ENCODE results near the gene LHFPL4. TPM values are rescaled to one million over a fixed set of nuclear protein-coding genes. Genes with fewer than 3 reads are reported as not detected.
"Not testable (repeated sequence)": the region's sequence is repeated elsewhere in the genome, so short reads cannot be mapped to it uniquely, and the experiment has no call there.

Gene LHFPL4
- total RNA-seq, 3 donors from 2014 or later: not detected

GRCh38 chr3:9595877-9596276 is 42.3 kb upstream of the LHFPL4 start:
- Histone ChIP-seq H3K4me3 (no peak overlapping the region), H3K36me3 (no peaks in the 10 kb centered on the region), H3K4me1 (no peaks in the 10 kb centered on the region), H3K27me3 (peaks cover 0 to under 1% of the 10 kb centered on the region in 2 donors), H3K27ac (no peak overlapping the region), H3K9me3 (peaks cover 3 to 8% of the 10 kb centered on the region in 2 donors)
- intact Hi-C loops (cut with DNase I; ENCODE audit: low total_unique reads): no loop called here
- no peak for DNase-seq (ENCODE audit: low spot score in 2 of 2)
- no peak for TF ChIP-seq POLR2AphosphoS5 (IDR thresholded peaks at IDR 0.05)

DNA sequence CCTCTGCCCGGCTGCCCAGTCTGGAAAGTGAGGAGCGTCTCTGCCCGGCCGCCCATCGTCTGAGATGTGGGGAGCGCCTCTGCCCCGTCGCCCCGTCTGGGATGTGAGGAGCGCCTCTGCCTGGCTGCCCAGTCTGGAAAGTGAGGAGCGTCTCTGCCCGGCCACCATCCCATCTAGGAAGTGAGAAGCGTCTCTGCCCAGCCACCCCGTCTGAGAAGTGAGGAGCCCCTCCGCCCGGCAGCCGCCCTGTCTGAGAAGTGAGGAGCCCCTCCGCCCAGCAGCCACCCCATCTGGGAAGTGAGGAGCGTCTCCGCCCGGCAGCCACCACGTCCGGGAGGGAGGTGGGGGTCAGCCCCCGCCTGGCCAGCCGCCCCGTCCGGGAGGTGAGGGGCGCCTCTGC is 38.2 kb upstream of the LHFPL4 start:
- H3K27me3 ChIP-seq; intact Hi-C loops (cut with DNase I; ENCODE audit: low total_unique reads); DNase-seq (ENCODE audit: low spot score in 2 of 2); H3K36me3 ChIP-seq; H3K4me3 ChIP-seq; H3K27ac ChIP-seq; H3K4me1 ChIP-seq; H3K9me3 ChIP-seq: not testable (repeated sequence)

- no peaks in the 10 kb centered on the region for H3K9me3 ChIP-seq
- H3K27me3 ChIP-seq: no peaks in the 10 kb centered on the region
- intact Hi-C loops (cut with DNase I; ENCODE audit: low total_unique reads): no loop called here
- H3K36me3 ChIP-seq: no peaks in the 10 kb centered on the region
- H3K4me1 ChIP-seq: no peaks in the 10 kb centered on the region
- H3K27ac ChIP-seq: no peak overlapping the region
- TF ChIP-seq POLR2AphosphoS5 (IDR thresholded peaks at IDR 0.05): no peak
- no peak for DNase-seq (ENCODE audit: low spot score in 2 of 2)
- no peak overlapping the region for H3K4me3 ChIP-seq
Measured at GRCh38 chr3:9590282-9590791, 36.7 kb upstream of the LHFPL4 start.

DNA sequence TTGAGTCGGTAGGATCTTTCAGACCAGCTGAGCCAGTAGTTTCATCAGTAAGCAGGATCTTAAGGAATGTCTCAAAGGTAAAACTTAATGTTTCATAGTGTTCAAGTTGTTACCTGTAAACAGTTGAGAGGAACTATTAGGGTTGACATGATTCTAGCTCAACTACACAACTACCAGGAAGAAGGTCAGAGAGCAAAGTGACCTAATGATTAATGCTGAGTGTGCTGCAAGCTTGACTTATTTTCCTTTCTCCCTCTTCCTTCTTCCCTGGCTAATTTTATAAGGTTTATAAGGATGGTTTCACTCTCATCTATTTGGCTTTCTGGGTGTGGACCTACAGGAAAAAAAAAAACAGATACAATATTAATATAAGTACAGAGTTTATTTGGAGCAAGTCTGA is 30.2 kb upstream of the LHFPL4 start:
- H3K4me1 ChIP-seq: no peaks in the 10 kb centered on the region
- H3K4me3 ChIP-seq: no peak overlapping the region
- TF ChIP-seq POLR2A (IDR thresholded peaks at IDR 0.05): no peak
- TF ChIP-seq CTCF (IDR thresholded peaks at IDR 0.05): no peak
- TF ChIP-seq POLR2AphosphoS5 (IDR thresholded peaks at IDR 0.05): no peak
- intact Hi-C loops (cut with DNase I; ENCODE audit: low total_unique reads): no loop called here
- no peaks in the 10 kb centered on the region for H3K27me3 ChIP-seq
- no peak for DNase-seq (ENCODE audit: low spot score in 2 of 2)
- no peaks in the 10 kb centered on the region for H3K36me3 ChIP-seq
- H3K27ac ChIP-seq: no peak overlapping the region
- H3K9me3 ChIP-seq: peaks cover 3 to 10% of the 10 kb centered on the region in 2 donors

DNA sequence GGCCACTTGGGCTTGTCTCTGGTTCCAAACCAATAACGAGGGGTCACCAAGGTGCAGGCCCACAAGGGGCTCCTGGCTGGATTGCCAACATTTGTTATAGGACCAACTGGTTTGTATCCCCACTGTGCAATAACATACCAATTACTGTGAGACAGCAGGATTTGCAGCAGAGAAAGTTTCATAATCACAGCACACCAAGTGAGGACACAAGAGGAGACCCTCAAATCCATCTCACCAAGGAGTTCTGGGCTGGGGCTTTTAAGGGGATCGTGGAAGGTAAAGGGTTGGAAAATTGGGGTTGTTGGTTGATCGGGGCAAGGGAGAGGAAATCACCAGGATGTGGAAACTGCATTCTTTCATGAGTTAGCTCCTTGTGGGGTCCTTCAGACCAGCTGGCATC is 29.7 kb upstream of the LHFPL4 start:
- intact Hi-C loops (cut with DNase I; ENCODE audit: low total_unique reads): no loop called here

DNA sequence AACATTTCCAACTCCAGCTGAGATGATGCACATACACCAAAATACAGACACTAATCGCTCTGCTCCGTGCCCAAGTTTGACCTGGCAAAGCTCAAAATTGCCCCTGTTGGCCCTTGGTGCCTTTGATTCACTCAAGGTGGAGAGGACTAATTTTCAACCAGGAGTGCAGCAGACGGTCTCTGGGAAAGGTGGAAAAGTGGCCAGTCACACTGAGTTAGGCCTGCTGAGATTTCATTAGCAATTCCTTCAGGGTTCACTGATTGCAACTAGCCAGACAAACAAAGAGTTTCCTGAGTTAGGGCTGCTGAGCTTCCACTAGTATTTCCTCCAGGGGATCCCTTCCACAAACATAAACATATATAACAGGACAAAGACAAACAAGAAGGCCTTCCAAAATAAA is 28.7 kb upstream of the LHFPL4 start:
- Histone ChIP-seq H3K36me3 (no peaks in the 10 kb centered on the region), H3K4me3 (no peak overlapping the region), H3K27ac (no peak overlapping the region), H3K4me1 (no peaks in the 10 kb centered on the region), H3K27me3 (no peaks in the 10 kb centered on the region), H3K9me3 (peaks cover 3 to 10% of the 10 kb centered on the region in 2 donors)
- DNase-seq (ENCODE audit: low spot score in 2 of 2): no peak
- intact Hi-C loops (cut with DNase I; ENCODE audit: low total_unique reads): no loop called here
- TF ChIP-seq CTCF (IDR thresholded peaks at IDR 0.05) (no peak), POLR2AphosphoS5 (IDR thresholded peaks at IDR 0.05) (no peak), POLR2A (IDR thresholded peaks at IDR 0.05) (no peak)

More for the DNA sequence above, 29.7 kb upstream of the LHFPL4 start:
- no peaks in the 10 kb centered on the region for H3K27me3 ChIP-seq
- no peak for TF ChIP-seq POLR2A (IDR thresholded peaks at IDR 0.05)
- no peak for TF ChIP-seq CTCF (IDR thresholded peaks at IDR 0.05)
- no peak for TF ChIP-seq POLR2AphosphoS5 (IDR thresholded peaks at IDR 0.05)
- no peaks in the 10 kb centered on the region for H3K36me3 ChIP-seq
- H3K27ac ChIP-seq: no peak overlapping the region
- no peaks in the 10 kb centered on the region for H3K4me1 ChIP-seq
- H3K9me3 ChIP-seq: peaks cover 3 to 10% of the 10 kb centered on the region in 2 donors
- H3K4me3 ChIP-seq: no peak overlapping the region
- no peak for DNase-seq (ENCODE audit: low spot score in 2 of 2)

DNA sequence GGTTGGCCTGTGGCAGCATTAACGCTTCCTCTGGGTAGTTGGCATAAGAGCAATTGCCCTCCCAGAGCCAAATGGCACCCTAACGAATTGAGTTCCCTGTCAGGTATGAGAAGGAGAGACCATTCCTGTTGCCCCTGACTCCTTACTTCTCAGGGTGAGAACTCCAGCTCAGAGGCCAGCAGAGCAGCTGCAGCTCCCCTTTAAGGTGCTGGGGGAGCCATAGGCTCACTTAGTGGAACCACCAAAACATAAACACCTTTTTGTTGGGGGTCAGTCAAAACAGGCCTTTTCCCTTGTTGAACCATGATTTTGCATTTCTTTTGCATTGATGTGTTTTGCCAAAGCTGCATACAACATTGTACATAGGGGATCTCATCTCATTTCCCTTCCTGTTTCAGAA is 28.1 kb upstream of the LHFPL4 start:
- Histone ChIP-seq H3K27me3 (no peaks in the 10 kb centered on the region), H3K36me3 (no peaks in the 10 kb centered on the region), H3K4me3 (no peak overlapping the region), H3K27ac (no peak overlapping the region), H3K4me1 (no peaks in the 10 kb centered on the region), H3K9me3 (peaks cover 3 to 10% of the 10 kb centered on the region in 2 donors)
- no peak for DNase-seq (ENCODE audit: low spot score in 2 of 2)
- TF ChIP-seq POLR2A (IDR thresholded peaks at IDR 0.05): no peak
- no peak for TF ChIP-seq CTCF (IDR thresholded peaks at IDR 0.05)
- TF ChIP-seq POLR2AphosphoS5 (IDR thresholded peaks at IDR 0.05): no peak
- intact Hi-C loops (cut with DNase I; ENCODE audit: low total_unique reads): no loop called here

All from breast epithelium (tissue), 4 donors.